Liver (tissue), 9 donors: ENCODE measurements around the gene MAML3. TPM values are rescaled to one million over a fixed set of nuclear protein-coding genes. Genes with fewer than 3 reads are reported as not detected.

ENCODE experiments used
- DNase-seq: peaks from one replicate; pipeline ENCODE4 v3.0.0-alpha.2; 2017; ENCODE audit warnings: low spot score
- H3K27ac ChIP-seq, 2 donors: one replicate each; pipeline ENCODE4 v1.7.0; 2013; ENCODE audit warnings: inconsistent platforms in 2 of 2, low read length in 2 of 2, control low read depth in 1 of 2, low read depth in 1 of 2, mild to moderate bottlenecking in 1 of 2
- H3K27me3 ChIP-seq, 4 donors: one replicate each; pipeline versions ENCODE4 v1.6.1 to v1.7.0; 2013; ENCODE audit warnings: low read length in 3 of 4, inconsistent platforms in 1 of 4, mild to moderate bottlenecking in 1 of 4, moderate library complexity in 1 of 4; ENCODE audit not compliant: control insufficient read depth in 4 of 4, insufficient read depth in 4 of 4
- H3K36me3 ChIP-seq, 4 donors: one replicate each; pipeline versions ENCODE4 v1.6.1 to v1.7.0; 2013; ENCODE audit warnings: low read length in 3 of 4, mild to moderate bottlenecking in 3 of 4, low read depth in 1 of 4, moderate library complexity in 1 of 4; ENCODE audit not compliant: control insufficient read depth in 4 of 4, insufficient read depth in 3 of 4
- H3K4me1 ChIP-seq, 4 donors: one replicate each; pipeline versions ENCODE4 v1.6.1 to v1.7.0; 2013; ENCODE audit warnings: low read length in 3 of 4, mild to moderate bottlenecking in 3 of 4, moderate library complexity in 1 of 4; ENCODE audit not compliant: control insufficient read depth in 4 of 4, insufficient read depth in 4 of 4
- H3K4me3 ChIP-seq, 3 donors: one replicate each; pipeline versions ENCODE4 v1.6.1 to v1.7.0; 2013; ENCODE audit warnings: low read length in 3 of 3, control low read depth in 1 of 3, low read depth in 1 of 3, mild to moderate bottlenecking in 1 of 3
- H3K9ac ChIP-seq, 2 donors: one replicate each; pipeline ENCODE4 v1.7.0; 2013; ENCODE audit warnings: low read length in 2 of 2, mild to moderate bottlenecking in 2 of 2, moderate library complexity in 2 of 2, control low read depth in 1 of 2, low read depth in 1 of 2
- H3K9me3 ChIP-seq, 4 donors: one replicate each; pipeline versions ENCODE4 v1.6.1 to v1.7.0; 2013; ENCODE audit warnings: low read length in 3 of 4; ENCODE audit not compliant: control insufficient read depth in 4 of 4
- CTCF ChIP-seq: fragments of 150-350 bp; IDR thresholded peaks from 2 replicates; pipeline ENCODE4 v1.5.1; 2017; ENCODE audit warnings: improper control_type of control experiment, low read depth, low read length; ENCODE audit not compliant: missing input control
- EGR1 ChIP-seq, 2 donors: IDR thresholded peaks; 2 replicates each; pipeline ENCODE4 v1.6.1; 2016 to 2018; ENCODE audit warnings: antibody characterized with exemption in 2 of 2, low read depth in 2 of 2
- FOXA1 ChIP-seq: IDR thresholded peaks from 2 replicates; pipeline ENCODE4 v1.6.1; 2016; ENCODE audit warnings: antibody characterized with exemption
- FOXA2 ChIP-seq: IDR thresholded peaks from 2 replicates; pipeline ENCODE4 v1.6.1; 2016; ENCODE audit warnings: antibody characterized with exemption
- GABPA ChIP-seq, 2 donors: IDR thresholded peaks in 1 of 2; conservative IDR thresholded peaks in 1 of 2; 2 replicates each; pipeline ENCODE4 v1.6.1; 2016; ENCODE audit warnings: antibody characterized with exemption in 2 of 2, mild to moderate bottlenecking in 1 of 2, moderate library complexity in 1 of 2
- HNF4A ChIP-seq, 2 donors: conservative IDR thresholded peaks; 2 replicates each; pipeline ENCODE4 v1.6.1; 2016; ENCODE audit warnings: antibody characterized with exemption in 2 of 2, mild to moderate bottlenecking in 2 of 2
- JUND ChIP-seq, 2 donors: IDR thresholded peaks; 2 replicates each; pipeline ENCODE4 v1.6.1; 2016; ENCODE audit warnings: antibody characterized with exemption in 2 of 2
- MAX ChIP-seq: IDR thresholded peaks from 2 replicates; pipeline ENCODE4 v1.6.1; 2016; ENCODE audit warnings: antibody characterized with exemption
- REST ChIP-seq: IDR thresholded peaks from 2 replicates; pipeline ENCODE4 v1.6.1; 2016; ENCODE audit warnings: antibody characterized with exemption, mild to moderate bottlenecking
- RXRA ChIP-seq, 2 donors: IDR thresholded peaks; 2 replicates each; pipeline ENCODE4 v1.6.1; 2017 to 2018; ENCODE audit warnings: antibody characterized with exemption in 2 of 2, mild to moderate bottlenecking in 1 of 2
- SP1 ChIP-seq: IDR thresholded peaks from 2 replicates; pipeline ENCODE4 v1.6.1; 2018; ENCODE audit warnings: antibody characterized with exemption, mild to moderate bottlenecking
- TAF1 ChIP-seq: conservative IDR thresholded peaks from 2 replicates; pipeline ENCODE4 v1.6.1; 2016; ENCODE audit warnings: antibody characterized with exemption, mild to moderate bottlenecking
- YY1 ChIP-seq: IDR thresholded peaks from 2 replicates; pipeline ENCODE4 v1.6.1; 2016; ENCODE audit warnings: antibody characterized with exemption, mild to moderate bottlenecking
- ZBTB33 ChIP-seq: IDR thresholded peaks from 2 replicates; pipeline ENCODE4 v1.6.1; 2016; ENCODE audit warnings: antibody characterized with exemption
- WGBS: extraction: QIAGEN DNeasy Blood & Tissue Kit; methylation state at CpG from one replicate; pipeline ENCODE4 v1.1.7; 2013; 5-methylcytosine and 5-hydroxymethylcytosine counted together
- polyA plus RNA-seq, 2 donors: library from polyadenylated mRNA; stranded (reverse) in 1 of 2; unstranded in 1 of 2; fragments of 200-250 nt in 1 of 2; fragments of >200 nt in 1 of 2; fragmentation: Nextera tagmentation in 1 of 2; extraction: Ambion mirVana in 1 of 2; gene quantifications; one replicate each; pipeline versions ENCODE4 v1.2.1 to v1.2.3, GENCODE V29; 2013 to 2015
- total RNA-seq, 2 donors: library from RNA; depleted of rRNA; stranded (reverse); fragments of >200 nt; gene quantifications; one replicate each; pipeline ENCODE4 v1.2.3, GENCODE V29; 2014
- donor health status: healthy.
- donor health status: healthy.
- donor health status: healthy.
- donor health status: healthy.
- donor health status: healthy.

MAML3 gene
- total and polyA plus RNA-seq, 4 donors, result 1.3 to 4.3 (median 2.7) TPM

- H3K36me3 ChIP-seq, result no peaks in the 10 kb centered on the region
- H3K4me3 ChIP-seq, result peak overlapping the region in 1 of 3 donors; percentile 6
- no peaks in the 10 kb centered on the region for H3K27me3 ChIP-seq
- H3K4me1 ChIP-seq, result peaks cover 4 to 39% (median 27%) of the 10 kb centered on the region in 4 donors
- TF ChIP-seq FOXA1 (no peak), ZBTB33 (no peak), CTCF (no peak), JUND (IDR thresholded peaks at IDR 0.05) (no peak), HNF4A (conservative IDR thresholded peaks at IDR 0.05) (no peak), REST (no peak), YY1 (no peak), FOXA2 (no peak), SP1 (no peak), TAF1 (no peak)
- H3K9me3 ChIP-seq, result peaks cover 0 to 3% (median 1%) of the 10 kb centered on the region in 4 donors
- no peak for DNase-seq
- H3K27ac ChIP-seq, result peak overlapping the region; percentile 67 to 75
- 51% methylated on average over 3 of the region's 3 CpGs for WGBS
- peak overlapping the region in 1 of 2 donors; percentile 37 for H3K9ac ChIP-seq
Observed at GRCh38 chr4:140018931-140019618, 134.9 kb downstream of the MAML3 start.

GRCh38 chr4:140014284-140014683 lies 139.7 kb downstream of the MAML3 start:
- peaks cover 0 to 3% (median 1%) of the 10 kb centered on the region in 4 donors for H3K9me3 ChIP-seq
- no peak overlapping the region for H3K27ac ChIP-seq
- H3K4me3 ChIP-seq, result no peak overlapping the region
- DNase-seq, result no peak
- WGBS, result 94% methylated on average over 5 of the region's 5 CpGs
- no peaks in the 10 kb centered on the region for H3K36me3 ChIP-seq
- peaks cover 0 to 18% (median 8%) of the 10 kb centered on the region in 4 donors for H3K4me1 ChIP-seq
- H3K9ac ChIP-seq, result no peak overlapping the region
- no peaks in the 10 kb centered on the region for H3K27me3 ChIP-seq
- no peak for TF ChIP-seq EGR1 (IDR thresholded peaks at IDR 0.05; ENCODE audit: low read depth in 2 of 2)
- no peak for TF ChIP-seq MAX
- no peak for TF ChIP-seq SP1
- no peak for TF ChIP-seq REST
- TF ChIP-seq RXRA (IDR thresholded peaks at IDR 0.05), result no peak
- TF ChIP-seq CTCF, result no peak
- TF ChIP-seq TAF1, result no peak
- TF ChIP-seq HNF4A (conservative IDR thresholded peaks at IDR 0.05), result no peak
- TF ChIP-seq FOXA2, result no peak
- TF ChIP-seq JUND (IDR thresholded peaks at IDR 0.05), result no peak
- no peak for TF ChIP-seq GABPA (IDR thresholded peaks at IDR 0.05 in 1 of 2, conservative IDR thresholded peaks at IDR 0.05 in 1 of 2)
- no peak for TF ChIP-seq YY1
